ENCODE results near the gene TRAPPC6A. TPM values are rescaled to one million over a fixed set of nuclear protein-coding genes. Genes with fewer than 3 reads are reported as not detected.

TRAPPC6A gene
- total and polyA plus RNA-seq, 2 of the 13 experiments (the other 11 are each of a cell fraction or from before 2014, with no cell fraction given), result 6.5 to 21.0 TPM

DNA sequence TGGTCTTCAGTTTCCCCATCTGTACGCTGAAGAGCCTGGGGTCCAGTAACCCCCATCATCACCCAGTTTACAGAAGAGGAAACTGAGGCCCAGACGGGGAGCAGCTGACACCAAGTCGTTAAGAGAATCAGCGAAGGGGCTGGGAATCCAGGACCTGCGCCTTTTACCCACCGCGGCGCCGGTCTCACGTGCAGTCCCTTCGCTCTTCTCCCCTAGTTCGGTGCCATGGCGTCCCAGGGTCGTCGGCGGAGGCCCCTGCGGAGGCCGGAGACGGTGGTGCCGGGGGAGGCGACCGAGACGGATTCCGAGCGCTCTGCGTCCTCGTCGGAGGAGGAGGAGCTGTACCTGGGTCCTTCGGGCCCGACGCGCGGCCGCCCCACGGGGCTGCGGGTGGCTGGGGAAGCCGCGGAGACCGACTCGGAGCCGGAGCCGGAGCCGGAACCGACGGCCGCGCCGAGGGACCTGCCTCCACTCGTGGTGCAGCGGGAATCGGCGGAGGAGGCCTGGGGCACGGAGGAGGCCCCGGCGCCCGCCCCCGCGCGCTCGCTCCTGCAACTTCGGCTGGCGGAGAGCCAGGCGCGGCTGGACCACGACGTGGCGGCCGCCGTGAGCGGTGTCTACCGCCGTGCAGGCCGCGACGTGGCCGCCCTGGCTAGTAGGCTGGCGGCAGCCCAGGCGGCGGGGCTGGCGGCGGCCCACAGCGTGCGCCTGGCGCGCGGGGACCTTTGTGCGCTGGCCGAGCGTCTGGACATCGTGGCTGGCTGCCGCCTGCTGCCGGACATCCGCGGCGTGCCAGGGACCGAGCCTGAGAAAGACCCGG, 1.2 kb upstream of the TRAPPC6A start (continued):
- TF ChIP-seq, protein P1, sequence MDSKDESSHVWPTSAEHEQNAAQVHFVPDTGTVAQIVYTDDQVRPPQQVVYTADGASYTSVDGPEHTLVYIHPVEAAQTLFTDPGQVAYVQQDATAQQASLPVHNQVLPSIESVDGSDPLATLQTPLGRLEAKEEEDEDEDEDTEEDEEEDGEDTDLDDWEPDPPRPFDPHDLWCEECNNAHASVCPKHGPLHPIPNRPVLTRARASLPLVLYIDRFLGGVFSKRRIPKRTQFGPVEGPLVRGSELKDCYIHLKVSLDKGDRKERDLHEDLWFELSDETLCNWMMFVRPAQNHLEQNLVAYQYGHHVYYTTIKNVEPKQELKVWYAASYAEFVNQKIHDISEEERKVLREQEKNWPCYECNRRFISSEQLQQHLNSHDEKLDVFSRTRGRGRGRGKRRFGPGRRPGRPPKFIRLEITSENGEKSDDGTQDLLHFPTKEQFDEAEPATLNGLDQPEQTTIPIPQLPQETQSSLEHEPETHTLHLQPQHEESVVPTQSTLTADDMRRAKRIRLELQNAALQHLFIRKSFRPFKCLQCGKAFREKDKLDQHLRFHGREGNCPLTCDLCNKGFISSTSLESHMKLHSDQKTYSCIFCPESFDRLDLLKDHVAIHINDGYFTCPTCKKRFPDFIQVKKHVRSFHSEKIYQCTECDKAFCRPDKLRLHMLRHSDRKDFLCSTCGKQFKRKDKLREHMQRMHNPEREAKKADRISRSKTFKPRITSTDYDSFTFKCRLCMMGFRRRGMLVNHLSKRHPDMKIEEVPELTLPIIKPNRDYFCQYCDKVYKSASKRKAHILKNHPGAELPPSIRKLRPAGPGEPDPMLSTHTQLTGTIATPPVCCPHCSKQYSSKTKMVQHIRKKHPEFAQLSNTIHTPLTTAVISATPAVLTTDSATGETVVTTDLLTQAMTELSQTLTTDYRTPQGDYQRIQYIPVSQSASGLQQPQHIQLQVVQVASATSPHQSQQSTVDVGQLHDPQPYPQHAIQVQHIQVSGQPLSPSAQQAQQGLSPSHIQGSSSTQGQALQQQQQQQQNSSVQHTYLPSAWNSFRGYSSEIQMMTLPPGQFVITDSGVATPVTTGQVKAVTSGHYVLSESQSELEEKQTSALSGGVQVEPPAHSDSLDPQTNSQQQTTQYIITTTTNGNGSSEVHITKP (CRISPR knock-in tag; IDR thresholded peaks at IDR 0.05; ENCODE audit: low read depth), result no peak
- TF ChIP-seq ZNF567 (CRISPR knock-in tag; IDR thresholded peaks at IDR 0.05; ENCODE audit: borderline replicate concordance), result no peak
- TF ChIP-seq ZNF136 (CRISPR knock-in tag; IDR thresholded peaks at IDR 0.05; ENCODE audit: low read depth), result no peak
- no peak for TF ChIP-seq SP5 (CRISPR knock-in tag; IDR thresholded peaks at IDR 0.05; ENCODE audit: borderline replicate concordance, low read depth)
- TF ChIP-seq NFE2 (CRISPR knock-in tag; IDR thresholded peaks at IDR 0.05), result no peak
- no peak for TF ChIP-seq NFATC3 (CRISPR knock-in tag; IDR thresholded peaks at IDR 0.05)
- peak; percentile 44; the same call in 1 of the 2 replicates for TF ChIP-seq BCL3 (CRISPR knock-in tag; IDR thresholded peaks at IDR 0.05)
- TF ChIP-seq ZSCAN21 (CRISPR knock-in tag; IDR thresholded peaks at IDR 0.05; ENCODE audit: borderline replicate concordance), result no peak
- TF ChIP-seq ZNF563 (CRISPR knock-in tag; IDR thresholded peaks at IDR 0.05), result peak; percentile 49; the same call in 1 of the 2 replicates
- no peak for TF ChIP-seq ZNF816 (CRISPR knock-in tag; IDR thresholded peaks at IDR 0.05; ENCODE audit: borderline replicate concordance)
- peak; percentile 56 for TF ChIP-seq IKZF4 (CRISPR knock-in tag; IDR thresholded peaks at IDR 0.05; ENCODE audit: borderline replicate concordance, low read depth, not compliant biosample characterization)
- peak; percentile 24; the same call in 1 of the 2 replicates for TF ChIP-seq SRY (CRISPR knock-in tag; IDR thresholded peaks at IDR 0.05)
- no peak for TF ChIP-seq HCFC1 (IDR thresholded peaks at IDR 0.05; ENCODE audit: low read depth, low read length)
- no peak for TF ChIP-seq ZNF207 (IDR thresholded peaks at IDR 0.05; ENCODE audit: borderline replicate concordance)
- no peak for TF ChIP-seq ARNT2 (CRISPR knock-in tag; IDR thresholded peaks at IDR 0.05; ENCODE audit: low read depth)
- TF ChIP-seq DNMT3B (CRISPR knock-in tag; conservative IDR thresholded peaks at IDR 0.05), result no peak
- TF ChIP-seq ZNF30 (CRISPR knock-in tag; IDR thresholded peaks at IDR 0.05), result no peak
- TF ChIP-seq GZF1 (CRISPR knock-in tag; IDR thresholded peaks at IDR 0.05), result no peak
- no peak for TF ChIP-seq ZNF225 (CRISPR knock-in tag; IDR thresholded peaks at IDR 0.05)
- TF ChIP-seq KLF15 (CRISPR knock-in tag; IDR thresholded peaks at IDR 0.05; ENCODE audit: borderline replicate concordance), result no peak
- TF ChIP-seq MLX (CRISPR knock-in tag; IDR thresholded peaks at IDR 0.05), result no peak
- TF ChIP-seq CC2D1A (CRISPR knock-in tag; IDR thresholded peaks at IDR 0.05), result no peak
- TF ChIP-seq MIER2 (CRISPR knock-in tag; IDR thresholded peaks at IDR 0.05), result no peak
- no peak for TF ChIP-seq NONO (IDR thresholded peaks at IDR 0.05)
- TF ChIP-seq NONO (CRISPR knock-in tag; conservative IDR thresholded peaks at IDR 0.05), result no peak
- TF ChIP-seq MATR3 (CRISPR knock-in tag; IDR thresholded peaks at IDR 0.05), result no peak
- no peak for TF ChIP-seq MED8 (CRISPR knock-in tag; IDR thresholded peaks at IDR 0.05; ENCODE audit: insufficient replicate concordance)

Data from HepG2 (cell line).